ENCODE measurements around the gene HJV.

HJV gene

GRCh38 chr1:146031476-146031875, 9.9 kb upstream of the HJV start:
- TF ChIP-seq SIN3A (IDR thresholded peaks at IDR 0.05; ENCODE audit: borderline replicate concordance, insufficient read depth, low read length) (no peak), FOXP2 (optimal IDR thresholded peaks at IDR 0.05; ENCODE audit: borderline replicate concordance, extremely low read depth, extremely low read length, insufficient read depth) (no peak), TAF1 (IDR thresholded peaks at IDR 0.05; ENCODE audit: borderline replicate concordance, insufficient read depth, low read length) (no peak), POLR2AphosphoS5 (IDR thresholded peaks at IDR 0.05; ENCODE audit: low read depth, low read length) (no peak)

GRCh38 chr1:146029117-146029516, 7.6 kb upstream of the HJV start:
- TF ChIP-seq, protein P1, sequence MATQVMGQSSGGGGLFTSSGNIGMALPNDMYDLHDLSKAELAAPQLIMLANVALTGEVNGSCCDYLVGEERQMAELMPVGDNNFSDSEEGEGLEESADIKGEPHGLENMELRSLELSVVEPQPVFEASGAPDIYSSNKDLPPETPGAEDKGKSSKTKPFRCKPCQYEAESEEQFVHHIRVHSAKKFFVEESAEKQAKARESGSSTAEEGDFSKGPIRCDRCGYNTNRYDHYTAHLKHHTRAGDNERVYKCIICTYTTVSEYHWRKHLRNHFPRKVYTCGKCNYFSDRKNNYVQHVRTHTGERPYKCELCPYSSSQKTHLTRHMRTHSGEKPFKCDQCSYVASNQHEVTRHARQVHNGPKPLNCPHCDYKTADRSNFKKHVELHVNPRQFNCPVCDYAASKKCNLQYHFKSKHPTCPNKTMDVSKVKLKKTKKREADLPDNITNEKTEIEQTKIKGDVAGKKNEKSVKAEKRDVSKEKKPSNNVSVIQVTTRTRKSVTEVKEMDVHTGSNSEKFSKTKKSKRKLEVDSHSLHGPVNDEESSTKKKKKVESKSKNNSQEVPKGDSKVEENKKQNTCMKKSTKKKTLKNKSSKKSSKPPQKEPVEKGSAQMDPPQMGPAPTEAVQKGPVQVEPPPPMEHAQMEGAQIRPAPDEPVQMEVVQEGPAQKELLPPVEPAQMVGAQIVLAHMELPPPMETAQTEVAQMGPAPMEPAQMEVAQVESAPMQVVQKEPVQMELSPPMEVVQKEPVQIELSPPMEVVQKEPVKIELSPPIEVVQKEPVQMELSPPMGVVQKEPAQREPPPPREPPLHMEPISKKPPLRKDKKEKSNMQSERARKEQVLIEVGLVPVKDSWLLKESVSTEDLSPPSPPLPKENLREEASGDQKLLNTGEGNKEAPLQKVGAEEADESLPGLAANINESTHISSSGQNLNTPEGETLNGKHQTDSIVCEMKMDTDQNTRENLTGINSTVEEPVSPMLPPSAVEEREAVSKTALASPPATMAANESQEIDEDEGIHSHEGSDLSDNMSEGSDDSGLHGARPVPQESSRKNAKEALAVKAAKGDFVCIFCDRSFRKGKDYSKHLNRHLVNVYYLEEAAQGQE (IDR thresholded peaks at IDR 0.05; ENCODE audit: insufficient read depth in 1 of 2, low read depth in 2 of 2, low read length in 2 of 2), result no peak
- no peak for TF ChIP-seq SIN3A (IDR thresholded peaks at IDR 0.05; ENCODE audit: borderline replicate concordance, insufficient read depth, low read length)
- TF ChIP-seq POLR2AphosphoS5 (IDR thresholded peaks at IDR 0.05; ENCODE audit: low read depth, low read length), result no peak
- TF ChIP-seq TAF1 (IDR thresholded peaks at IDR 0.05; ENCODE audit: borderline replicate concordance, insufficient read depth, low read length), result no peak
- TF ChIP-seq FOXP2 (optimal IDR thresholded peaks at IDR 0.05; ENCODE audit: borderline replicate concordance, extremely low read depth, extremely low read length, insufficient read depth), result no peak

GRCh38 chr1:146022403-146023127, 1.0 kb upstream of the HJV start:
- TF ChIP-seq POLR2AphosphoS5 (IDR thresholded peaks at IDR 0.05; ENCODE audit: low read depth, low read length) (no peak), FOXP2 (optimal IDR thresholded peaks at IDR 0.05; ENCODE audit: borderline replicate concordance, extremely low read depth, extremely low read length, insufficient read depth) (no peak), TAF1 (IDR thresholded peaks at IDR 0.05; ENCODE audit: borderline replicate concordance, insufficient read depth, low read length) (no peak)
- TF ChIP-seq, protein P1 (IDR thresholded peaks at IDR 0.05; ENCODE audit: insufficient read depth in 1 of 2, low read depth in 2 of 2, low read length in 2 of 2), result no peak

- TF ChIP-seq POLR2AphosphoS5 (IDR thresholded peaks at IDR 0.05; ENCODE audit: low read depth, low read length), result no peak
- TF ChIP-seq, protein P1 (IDR thresholded peaks at IDR 0.05; ENCODE audit: insufficient read depth in 1 of 2, low read depth in 2 of 2, low read length in 2 of 2), result no peak
- no peak for TF ChIP-seq SIN3A (IDR thresholded peaks at IDR 0.05; ENCODE audit: borderline replicate concordance, insufficient read depth, low read length)
- TF ChIP-seq FOXP2 (optimal IDR thresholded peaks at IDR 0.05; ENCODE audit: borderline replicate concordance, extremely low read depth, extremely low read length, insufficient read depth), result no peak
- no peak for TF ChIP-seq TAF1 (IDR thresholded peaks at IDR 0.05; ENCODE audit: borderline replicate concordance, insufficient read depth, low read length)
These were observed 487 bp downstream of the HJV start for GRCh38 chr1:146021050-146021445.

DNA sequence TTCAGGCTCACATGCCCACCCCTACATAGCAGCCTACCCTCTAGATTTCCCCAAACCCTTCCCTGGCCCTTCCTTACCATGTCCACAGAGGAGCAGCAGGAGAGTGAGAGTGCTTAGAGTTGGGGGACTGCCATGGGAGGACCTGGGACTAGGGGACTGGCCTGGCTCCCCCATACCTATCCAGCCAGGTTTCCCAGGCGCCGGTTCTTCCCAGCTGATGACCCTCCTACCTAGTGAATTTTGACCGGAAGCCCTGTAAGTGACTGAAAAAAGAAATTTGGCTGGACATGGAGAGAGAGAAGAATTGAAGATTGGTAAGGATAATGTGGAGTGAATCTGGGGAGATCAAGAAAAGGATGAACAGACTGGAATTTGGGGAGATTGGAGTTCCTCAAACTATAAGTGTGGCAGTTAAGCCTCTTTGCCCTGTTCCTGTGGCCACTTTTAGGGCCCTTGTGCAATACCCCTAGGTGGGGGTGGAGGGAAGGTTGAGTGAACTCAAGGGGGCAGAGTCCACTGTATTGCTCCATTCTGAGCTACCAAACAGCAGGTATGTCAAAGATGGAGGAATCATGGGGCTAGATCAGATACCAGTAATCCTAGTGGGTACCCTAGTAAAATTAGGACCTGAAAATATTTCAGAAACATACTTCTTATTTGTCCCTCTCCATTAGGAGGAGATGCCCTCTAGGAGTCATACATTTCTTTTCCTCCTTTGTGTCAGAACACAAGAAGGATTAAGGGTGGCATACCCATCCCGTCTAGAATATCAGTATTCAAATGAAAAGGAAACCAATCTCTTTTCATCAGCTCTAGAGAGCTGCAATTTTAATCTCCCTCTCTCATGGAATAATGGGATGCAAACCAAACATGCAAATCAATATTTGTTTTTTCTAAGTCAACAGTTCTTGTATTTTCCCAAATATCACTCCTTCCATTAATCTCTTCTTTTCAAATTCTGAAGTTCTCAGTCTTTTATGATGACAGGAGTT, 1.2 kb downstream of the HJV start:
- TF ChIP-seq TAF1 (IDR thresholded peaks at IDR 0.05; ENCODE audit: borderline replicate concordance, insufficient read depth, low read length), result no peak
- TF ChIP-seq FOXP2 (optimal IDR thresholded peaks at IDR 0.05; ENCODE audit: borderline replicate concordance, extremely low read depth, extremely low read length, insufficient read depth), result no peak
- TF ChIP-seq SIN3A (IDR thresholded peaks at IDR 0.05; ENCODE audit: borderline replicate concordance, insufficient read depth, low read length), result no peak

All from PFSK-1 (cell line).